ENCODE data around the gene CASP14.
A peak's percentile ranks its signal among the peaks of the same experiment; 100 is the strongest.
"Not testable (repeated sequence)": the region's sequence is repeated elsewhere in the genome, so short reads cannot be mapped to it uniquely, and the experiment has no call there.

The CASP14 gene

DNA sequence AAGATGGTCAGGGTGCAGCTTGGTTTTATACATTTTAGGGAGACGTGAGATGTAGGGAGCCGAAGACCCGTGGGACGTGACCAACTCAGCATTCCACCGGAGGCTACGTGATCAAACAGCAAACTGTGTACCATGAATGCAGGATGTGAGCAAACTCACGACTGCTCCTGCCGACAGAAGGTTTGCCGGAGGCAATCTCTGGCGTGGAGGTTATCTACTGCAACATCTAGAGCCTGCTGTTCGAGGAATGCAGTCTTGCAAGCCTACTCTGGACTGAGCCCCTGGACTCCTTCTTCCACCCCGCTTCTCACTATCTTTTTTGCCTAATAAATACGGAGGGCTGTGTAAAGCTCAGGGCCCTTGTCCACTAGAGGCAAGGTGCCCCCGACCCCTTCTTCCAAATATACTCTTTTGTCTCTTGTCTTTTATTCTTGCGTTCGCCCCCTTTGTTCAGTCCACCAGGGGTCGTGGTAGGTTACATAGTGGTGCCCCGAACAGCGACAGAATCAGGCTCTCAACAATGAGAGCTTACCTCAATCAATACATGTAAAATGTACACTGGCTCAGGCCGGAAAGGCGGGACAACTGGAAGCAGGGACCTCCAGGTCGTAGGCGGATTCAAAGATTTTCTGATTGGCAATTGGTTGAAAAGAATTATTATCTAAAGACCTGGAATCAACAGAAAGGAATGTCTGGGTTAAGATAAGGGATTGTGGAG is 23.8 kb downstream of the CASP14 start:
- no peak for DNase-seq

DNA sequence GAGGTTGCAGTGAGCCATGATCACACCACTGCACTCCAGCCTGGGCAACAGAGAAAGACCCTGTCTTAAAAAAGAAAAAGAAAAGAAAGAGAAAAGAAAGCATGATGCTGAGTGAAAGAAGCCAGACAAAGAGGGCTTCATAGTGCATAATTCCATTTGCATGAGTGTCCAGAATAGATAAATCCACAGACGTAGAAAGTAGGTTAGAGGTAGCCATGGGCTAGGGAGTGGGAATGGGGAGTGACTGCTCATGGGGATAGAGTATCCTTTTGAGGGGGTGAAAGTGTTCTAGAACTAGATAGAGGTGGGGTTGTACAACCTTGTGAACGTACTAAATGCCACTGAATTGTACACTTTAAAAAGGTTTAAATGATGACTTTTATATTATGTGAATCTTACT is 25.1 kb downstream of the CASP14 start:
- DNase-seq = no peak

DNA sequence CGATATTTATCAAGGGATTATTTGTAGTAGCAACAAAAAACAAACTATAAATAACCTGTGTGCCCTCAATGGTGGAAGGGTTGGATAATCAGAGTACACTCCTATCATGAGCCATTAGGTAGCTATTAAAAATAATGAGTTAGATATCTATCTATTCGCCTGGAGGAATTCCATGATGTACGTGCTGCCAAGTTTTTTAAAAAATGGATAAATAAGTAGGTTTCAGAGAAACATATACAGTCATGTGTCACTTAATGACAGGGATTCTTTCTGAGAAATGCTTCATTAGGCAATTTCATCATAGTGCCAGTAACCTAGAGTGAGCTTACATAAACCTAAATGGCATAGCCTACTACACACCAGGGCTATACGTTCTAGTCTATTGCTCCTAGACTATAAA is 26.5 kb downstream of the CASP14 start:
- DNase-seq = no peak

DNA sequence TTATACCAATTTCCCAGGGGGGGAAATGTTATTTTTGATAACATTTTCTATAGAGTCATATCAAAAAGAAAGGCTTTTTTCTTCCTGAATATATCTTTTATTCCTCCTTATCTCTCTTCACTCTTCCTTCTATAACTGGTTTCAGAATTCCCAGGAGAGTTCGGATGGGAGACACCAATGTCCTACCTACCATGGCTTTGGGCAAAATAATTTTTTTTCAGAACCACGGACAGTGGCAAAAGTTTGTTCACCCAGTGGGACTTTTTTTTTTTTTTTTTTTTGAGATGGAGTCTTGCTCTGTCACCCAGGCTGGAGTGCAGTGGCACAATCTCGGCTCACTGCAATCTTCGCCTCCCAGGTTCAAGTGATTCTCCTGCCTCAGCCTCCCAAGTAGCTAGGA is 30.7 kb downstream of the CASP14 start:
- DNase-seq = not testable (repeated sequence)

DNA sequence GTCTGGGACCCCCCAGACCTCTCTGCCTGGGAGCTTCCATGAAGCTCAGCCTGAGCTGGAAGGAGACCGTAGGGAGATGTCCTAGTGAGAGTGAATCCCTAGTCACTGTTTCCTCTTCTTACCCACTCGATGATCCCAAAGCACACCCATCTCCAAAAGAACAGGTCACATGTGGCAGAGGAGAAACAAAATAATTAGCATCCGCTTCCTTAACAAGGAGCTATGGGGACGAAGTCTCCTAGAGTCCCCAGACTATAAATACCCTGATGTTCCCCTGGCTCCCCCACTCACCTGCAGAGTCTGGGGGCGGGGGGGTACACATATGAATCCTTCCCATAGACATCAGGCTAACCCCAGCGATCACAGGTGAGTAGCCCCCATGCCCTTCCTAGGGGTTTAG is 32.6 kb downstream of the CASP14 start, which contains the start of gene OR1I1:
Gene OR1I1, plus strand, starts transcription at position 301 of the 400 bp plus-strand sequence. CDS start 4,855 bp downstream, outside the sequence.
- no peak for DNase-seq

DNA sequence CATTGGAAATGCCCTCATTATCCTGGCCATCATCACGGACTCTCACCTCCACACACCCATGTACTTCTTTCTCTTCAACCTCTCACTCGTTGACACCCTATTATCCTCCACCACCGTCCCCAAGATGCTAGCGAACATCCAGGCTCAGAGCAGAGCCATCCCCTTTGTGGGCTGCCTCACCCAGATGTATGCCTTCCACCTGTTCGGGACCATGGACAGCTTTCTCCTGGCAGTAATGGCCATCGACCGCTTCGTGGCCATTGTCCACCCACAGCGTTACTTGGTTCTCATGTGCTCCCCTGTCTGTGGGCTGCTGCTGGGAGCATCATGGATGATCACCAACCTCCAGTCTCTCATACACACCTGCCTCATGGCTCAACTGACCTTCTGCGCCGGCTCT is 37.9 kb downstream of the CASP14 start:
- no peak for DNase-seq

DNA sequence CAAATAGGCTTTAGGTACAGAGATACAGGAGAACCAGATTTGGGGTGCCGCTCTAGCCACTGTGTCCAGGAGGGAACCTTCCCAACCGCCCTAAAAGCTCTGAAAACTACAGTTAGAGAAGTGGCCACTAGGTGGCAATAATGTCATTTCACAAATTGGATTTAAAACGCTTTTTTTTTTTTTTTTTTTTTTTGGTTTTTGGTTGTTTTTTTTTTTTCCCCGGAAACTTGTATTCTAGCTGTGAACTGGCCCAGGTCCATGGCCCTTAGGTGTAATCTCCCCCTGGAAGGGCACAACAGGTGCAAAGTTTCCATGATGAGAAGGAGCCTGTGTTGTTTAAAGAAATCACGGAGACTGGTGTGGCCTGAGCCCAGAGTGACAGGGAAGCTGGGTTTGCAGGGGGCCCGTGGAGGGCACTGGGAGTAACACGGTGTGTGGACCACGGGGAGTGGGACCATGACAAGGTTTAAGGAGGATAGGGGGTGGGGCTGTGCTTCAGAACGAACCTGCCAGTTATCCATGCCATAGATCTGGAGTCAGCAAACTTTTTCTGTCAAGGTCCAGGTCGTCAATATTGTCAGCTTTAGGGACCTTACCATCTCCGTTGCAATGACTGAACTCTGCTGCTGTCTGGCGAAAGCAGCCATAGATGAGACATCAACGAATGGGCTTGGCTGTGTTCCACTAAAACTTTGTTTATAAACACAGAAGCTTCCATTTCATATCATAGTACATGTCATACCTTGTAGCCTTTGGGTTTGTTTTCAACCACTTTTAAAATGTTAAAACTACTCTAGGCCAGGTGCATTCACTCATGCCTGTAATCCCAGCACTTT is 42.9 kb downstream of the CASP14 start:
- peak; percentile 32 for DNase-seq

DNA sequence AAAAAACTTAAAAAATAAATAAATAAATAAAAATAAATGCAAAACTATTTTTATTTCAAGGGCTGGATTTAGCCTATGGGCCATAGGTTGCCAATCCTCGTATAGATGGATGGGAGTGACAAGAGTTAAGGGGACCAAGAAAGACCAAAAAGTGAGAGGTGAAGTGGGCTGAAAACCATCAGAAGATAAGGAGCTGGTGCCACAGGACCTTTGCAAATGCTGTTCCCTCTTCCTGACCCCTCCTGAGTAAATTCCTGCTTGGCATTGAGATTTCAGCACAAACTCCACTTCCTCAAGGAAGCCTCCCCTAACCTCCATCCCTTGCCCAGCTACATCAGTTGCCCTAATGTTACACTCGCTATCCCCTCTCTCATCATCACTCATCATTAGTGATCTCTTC is 43.7 kb downstream of the CASP14 start:
- DNase-seq = no peak

DNA sequence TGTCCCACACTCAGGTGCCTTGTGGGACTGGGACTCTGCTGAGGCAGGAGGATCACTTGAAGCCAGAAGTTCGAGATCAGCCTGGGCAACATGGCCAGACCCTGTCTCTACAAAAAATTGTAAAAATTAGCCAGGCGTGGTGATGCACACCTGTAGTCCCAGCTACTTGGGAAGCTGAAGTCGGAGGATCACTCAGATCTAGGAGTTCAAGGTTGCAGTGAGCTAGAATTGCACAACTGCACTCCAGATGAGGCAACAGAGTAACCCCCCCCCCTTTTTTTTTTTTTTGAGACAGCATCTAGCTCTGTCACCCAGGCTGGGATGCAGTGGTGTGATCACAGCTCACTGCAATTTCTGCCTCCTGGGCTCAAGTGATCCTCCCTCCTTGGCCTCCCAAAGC is 46.9 kb downstream of the CASP14 start:
- DNase-seq = no peak

DNA sequence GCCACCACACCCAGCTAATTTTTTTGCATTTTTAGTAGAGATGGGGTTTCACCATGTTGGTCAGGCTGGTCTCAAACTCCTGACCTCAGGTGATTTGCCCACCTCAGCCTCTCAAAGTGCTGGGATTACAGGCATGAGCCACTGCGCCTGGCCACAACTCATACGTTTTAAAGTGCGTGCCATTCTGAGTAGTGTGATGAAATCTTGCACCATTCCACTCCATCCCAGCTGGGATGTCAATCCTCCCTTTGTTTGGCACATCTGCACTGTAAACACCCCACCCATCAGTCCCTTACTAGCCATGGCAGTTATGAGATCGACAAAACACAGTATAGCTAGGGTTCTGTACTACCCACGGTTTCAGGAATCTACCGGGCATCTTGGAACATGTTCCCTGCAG is 48.7 kb downstream of the CASP14 start:
- DNase-seq = not testable (repeated sequence)

DNA sequence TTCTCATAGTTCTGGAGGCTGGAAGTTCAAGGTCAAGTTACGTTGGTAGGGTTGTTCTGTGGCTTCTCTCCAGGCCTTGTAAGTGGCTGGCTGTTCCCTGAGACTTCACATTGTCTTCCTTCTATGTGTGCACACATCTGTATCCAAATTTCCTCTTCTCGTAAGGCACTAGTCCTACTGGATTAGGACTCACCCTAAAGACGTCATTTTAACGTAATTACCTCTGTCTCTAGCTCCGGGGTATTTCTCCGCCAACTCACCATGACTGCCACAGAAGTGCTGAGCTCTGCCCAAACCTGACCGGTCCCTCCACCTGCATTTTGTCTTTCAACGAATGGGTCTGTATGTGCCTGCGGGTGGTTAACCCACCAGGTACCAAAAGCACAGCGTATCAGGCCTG is 49.2 kb downstream of the CASP14 start:
- no peak for DNase-seq

DNA sequence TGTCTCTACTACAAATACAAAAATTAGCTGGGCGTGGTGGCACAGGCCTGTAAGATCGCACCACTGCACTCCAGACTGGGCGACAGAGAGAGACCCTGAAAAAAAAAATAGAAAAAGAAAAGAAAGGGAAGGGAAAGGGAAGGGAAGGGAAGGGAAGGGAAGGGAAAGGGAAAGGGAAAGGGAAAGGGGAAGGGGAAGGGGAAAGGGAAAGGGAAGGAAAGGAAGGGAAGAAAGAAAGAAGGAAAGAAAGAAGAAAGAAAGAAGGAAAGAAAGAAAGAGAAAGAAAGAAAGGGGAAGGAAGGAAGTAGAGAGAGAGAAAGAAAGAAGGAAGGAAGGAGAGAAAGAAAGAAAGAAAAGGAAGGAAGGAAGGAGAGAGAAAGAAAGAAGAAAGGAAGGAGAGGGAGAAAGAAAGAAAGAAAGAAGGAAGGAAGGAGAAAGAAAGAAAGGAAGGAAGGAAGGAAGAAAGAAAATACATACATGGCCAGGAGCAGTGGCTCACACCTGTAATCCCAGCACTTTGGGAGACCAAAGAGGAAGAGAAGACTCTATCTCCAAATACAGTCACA is 49.8 kb downstream of the CASP14 start:
- DNase-seq = no peak

DNA sequence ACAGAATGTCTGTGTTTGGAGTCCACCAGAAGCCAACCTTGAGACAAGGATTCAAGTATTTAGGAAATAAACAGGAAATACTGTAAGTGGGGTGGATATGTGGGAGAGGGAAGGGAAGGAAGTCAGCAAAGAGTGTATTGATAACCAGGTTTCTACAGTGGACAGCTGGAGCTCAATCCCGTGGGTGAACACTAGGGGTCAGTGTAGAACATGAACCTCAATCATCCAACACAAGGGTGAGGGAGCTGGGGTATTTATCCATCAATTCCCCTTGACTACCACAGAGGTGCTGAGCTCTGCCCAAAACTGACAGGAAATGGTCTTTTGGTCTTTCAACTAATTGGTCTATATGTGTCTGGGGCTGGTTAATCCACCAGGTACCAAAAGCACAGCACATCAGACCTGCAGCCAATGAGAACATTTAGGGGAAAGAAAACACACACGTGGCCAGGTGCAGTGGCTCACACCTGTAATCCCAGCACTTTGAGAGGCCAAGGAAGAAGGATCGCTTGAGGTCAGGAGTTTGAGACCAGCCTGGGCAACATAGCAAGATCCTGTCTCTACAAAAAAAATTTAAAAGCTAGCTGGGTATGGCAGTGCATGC is 52.3 kb downstream of the CASP14 start:
- DNase-seq = no peak

DNA sequence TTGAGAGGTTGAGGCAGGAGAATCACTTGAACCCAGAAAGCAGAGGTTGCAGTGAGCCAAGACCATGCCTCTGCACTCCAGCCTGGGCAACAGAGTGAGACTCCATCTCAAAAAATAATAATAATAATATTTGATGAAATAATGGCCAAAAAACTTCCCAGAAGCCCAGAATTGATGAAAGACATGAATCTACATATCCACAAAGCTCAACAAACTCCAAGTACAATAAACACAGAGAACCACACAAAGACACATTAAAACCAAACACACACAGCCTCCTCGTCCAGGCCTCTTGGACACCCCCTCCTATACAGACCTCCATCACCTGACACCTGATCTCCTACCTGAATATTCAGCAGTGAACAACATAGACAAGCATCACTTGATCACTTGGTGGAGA is 54.7 kb downstream of the CASP14 start:
- no peak for DNase-seq

DNA sequence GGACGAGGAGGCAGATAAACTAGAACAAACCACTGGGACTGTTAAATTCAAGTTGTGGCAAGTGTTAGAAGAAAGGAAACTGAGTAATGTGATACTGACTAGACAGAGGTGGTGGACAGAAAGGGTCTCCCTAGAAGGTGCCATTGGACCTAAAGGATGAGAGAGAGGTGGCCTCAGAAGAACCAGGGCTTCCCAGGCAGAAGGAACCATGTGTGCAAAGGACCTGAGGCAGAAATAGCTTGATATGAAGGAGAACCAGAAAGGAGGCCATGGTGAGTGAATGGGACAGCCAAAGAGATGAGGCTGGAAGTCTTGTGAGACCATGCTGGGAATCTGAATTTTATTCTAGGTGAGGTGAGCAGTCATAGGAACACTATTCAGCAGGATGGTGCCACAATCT is 55.1 kb downstream of the CASP14 start:
- DNase-seq = no peak

DNA sequence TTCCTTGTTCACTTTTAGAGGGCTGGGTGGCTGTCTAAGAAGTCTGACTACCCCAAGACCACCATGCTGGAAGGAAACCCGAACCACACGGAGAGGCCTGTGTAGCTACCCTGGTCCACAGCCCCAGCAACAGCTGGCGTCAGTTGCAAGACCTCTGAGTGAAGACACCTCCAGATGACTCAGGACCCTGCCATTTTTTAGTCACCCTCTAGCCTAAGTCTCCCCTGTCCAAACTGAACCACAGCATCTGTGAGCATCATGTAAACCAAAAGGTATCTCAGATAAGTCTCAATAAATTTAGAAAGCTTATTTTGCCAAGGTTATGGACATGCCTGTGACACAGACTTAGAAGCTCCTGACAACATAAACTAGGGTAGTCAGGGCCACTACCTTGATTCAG is 55.8 kb downstream of the CASP14 start:
- DNase-seq = no peak

DNA sequence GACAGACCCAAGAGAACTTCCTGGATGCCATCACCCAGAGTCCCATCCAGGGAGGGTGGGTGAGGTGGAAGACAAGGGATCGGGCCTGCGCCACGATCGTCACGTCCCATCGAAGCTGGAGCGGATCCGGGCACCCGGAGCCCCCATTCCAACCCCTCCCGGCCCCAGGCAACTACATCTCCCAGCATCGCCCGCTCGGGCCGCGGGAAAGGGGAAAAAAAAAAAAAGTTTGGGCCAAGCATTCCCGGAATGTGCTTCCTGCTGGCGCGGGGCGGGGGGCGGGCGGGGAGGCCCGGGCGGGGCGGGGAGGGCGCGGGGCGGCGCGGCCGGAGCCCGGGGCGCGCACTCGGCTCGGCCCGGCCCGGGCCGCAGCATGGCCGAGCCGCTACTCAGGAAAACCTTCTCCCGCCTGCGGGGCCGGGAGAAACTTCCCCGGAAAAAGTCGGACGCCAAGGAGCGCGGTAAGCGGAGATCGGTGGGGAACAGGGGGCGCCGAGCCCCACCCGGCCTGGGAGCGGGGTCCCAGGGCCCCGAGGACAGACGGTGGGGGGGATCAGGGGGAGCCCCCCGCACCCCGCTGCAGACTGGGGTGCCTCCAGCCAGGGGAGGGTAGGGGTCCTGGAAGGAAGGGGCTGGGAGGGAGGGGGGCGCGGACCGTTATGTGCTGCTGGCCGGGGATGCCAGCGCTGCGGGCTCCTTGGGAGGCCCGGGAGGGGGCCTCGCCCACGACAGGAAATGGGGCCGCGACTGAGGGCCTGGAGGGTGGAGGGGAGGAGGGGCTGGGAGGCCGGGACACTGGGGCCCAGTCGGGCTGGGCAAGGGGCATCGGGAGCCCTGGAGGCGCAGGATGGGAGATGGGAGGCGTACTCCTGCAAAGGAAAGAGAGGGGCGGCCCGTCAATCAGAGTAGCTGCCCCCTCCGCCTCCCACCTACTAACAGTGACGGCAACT is 58.1 kb downstream of the CASP14 start, which contains the start of gene SYDE1:
Gene SYDE1, plus strand, starts transcription at position 341 of the 950 bp plus-strand sequence. Its CDS starts 33 bp downstream, at position 374.
- DNase-seq = no peak

Measured in NCI-H1048 (cell line).